ENCODE data around the gene SIX1. TPM values are rescaled to one million over a fixed set of nuclear protein-coding genes. Genes with fewer than 3 reads are reported as not detected.

SIX1 gene
- polyA plus RNA-seq, 1 of the 3 experiments (the other 2 are of a cell fraction): 52.1 TPM

- H2AFZ ChIP-seq (ENCODE audit: low read depth): no peak overlapping the region
- no peak overlapping the region for H3K4me2 ChIP-seq
- ChIA-PET POLR2A (no interaction called here), CTCF (interaction anchor here (0.6 to 5.0 kb wide), 4 partner anchors 11 to 654 kb away, joined by 3 to 21 read pairs (median 4); no protein-coding TSS in a partner anchor)
- H4K20me1 ChIP-seq (ENCODE audit: insufficient read depth): no peaks in the 10 kb centered on the region
- no peaks in the 10 kb centered on the region for H3K9me3 ChIP-seq
- H3K36me3 ChIP-seq (replicated peaks in 1 of 2; ENCODE audit: control insufficient read depth in 1 of 2, insufficient read depth in 2 of 2, low read length in 1 of 2): peaks cover 2 to 7% of the 10 kb centered on the region in 2 experiments
- 27% methylated on average over 2 of the region's 2 CpGs for WGBS (ENCODE audit: low lambda C conversion rate)
- no peak overlapping the region for H3K4me3 ChIP-seq (ENCODE audit: low read depth in 2 of 2, low read length in 1 of 2)
- H3K9ac ChIP-seq: no peak overlapping the region
- peaks cover 0 to 13% of the 10 kb centered on the region in 2 experiments; a peak in 2 of 4 replicates for H3K4me1 ChIP-seq (ENCODE audit: control insufficient read depth in 1 of 2, insufficient read depth in 2 of 2, low read depth in 1 of 2, low read length in 1 of 2)
- no peaks in the 10 kb centered on the region for H3K27me3 ChIP-seq (ENCODE audit: insufficient read depth)
- peaks cover 10% of the 10 kb centered on the region for H3F3A ChIP-seq (replicated peaks; ENCODE audit: insufficient read depth)
- no peak for DNase-seq
- peaks cover 27% of the 10 kb centered on the region; the same call in 1 of the 2 replicates for H3K79me2 ChIP-seq (ENCODE audit: insufficient read depth)
- peak overlapping the region; percentile 2 to 43; a peak in 2 of 4 replicates for H3K27ac ChIP-seq (ENCODE audit: low read depth in 2 of 2, low read length in 1 of 2)
- no peak for TF ChIP-seq CTCF (IDR thresholded peaks at IDR 0.05)
- no peak for TF ChIP-seq USF2 (IDR thresholded peaks at IDR 0.05; ENCODE audit: borderline replicate concordance, low read depth, low read length)
- peak in 1 of 2 experiments; percentile 53; a peak in 1 of 4 replicates for TF ChIP-seq EP300 (IDR thresholded peaks at IDR 0.05; ENCODE audit: borderline replicate concordance in 1 of 2, low read depth in 1 of 2, low read length in 1 of 2)
- TF ChIP-seq SIN3A (IDR thresholded peaks at IDR 0.05; ENCODE audit: borderline replicate concordance, low read depth, low read length): no peak
- no peak for TF ChIP-seq RAD21 (IDR thresholded peaks at IDR 0.05; ENCODE audit: low read length)
- peak; percentile 49; the same call in 1 of the 2 replicates for TF ChIP-seq PBX3 (IDR thresholded peaks at IDR 0.05)
- TF ChIP-seq TCF12 (IDR thresholded peaks at IDR 0.05): peak; percentile 76
- TF ChIP-seq RFX5 (IDR thresholded peaks at IDR 0.05; ENCODE audit: low read length): no peak
- no peak for TF ChIP-seq USF1 (IDR thresholded peaks at IDR 0.05; ENCODE audit: borderline replicate concordance, low read depth)
- TF ChIP-seq POLR2AphosphoS5 (IDR thresholded peaks at IDR 0.05; ENCODE audit: low read depth, low read length): peak; percentile 29; the same call in 1 of the 2 replicates
- no peak for TF ChIP-seq GATA2 (CRISPR knock-in tag; IDR thresholded peaks at IDR 0.05)
- no peak for TF ChIP-seq MEF2A (IDR thresholded peaks at IDR 0.05; ENCODE audit: borderline replicate concordance, low read depth)
- TF ChIP-seq SMC3 (IDR thresholded peaks at IDR 0.05; ENCODE audit: low read depth, low read length): no peak
- no peak for TF ChIP-seq YY1 (IDR thresholded peaks at IDR 0.05; ENCODE audit: low read depth)
- TF ChIP-seq JUND (IDR thresholded peaks at IDR 0.05): no peak
- TF ChIP-seq ELF1 (IDR thresholded peaks at IDR 0.05): no peak
- no peak for TF ChIP-seq TAF1 (IDR thresholded peaks at IDR 0.05; ENCODE audit: borderline replicate concordance, low read depth, low read length)
- TF ChIP-seq ZBTB33 (IDR thresholded peaks at IDR 0.05; ENCODE audit: borderline replicate concordance, low read depth): no peak
- no peaks in the 10 kb centered on the region for H3K9me2 ChIP-seq
Observed at GRCh38 chr14:60631842-60632241, 17.4 kb downstream of the SIX1 start.

Measured in SK-N-SH (cell line).